ENCODE results near the gene BORCS6.

BORCS6 gene

DNA sequence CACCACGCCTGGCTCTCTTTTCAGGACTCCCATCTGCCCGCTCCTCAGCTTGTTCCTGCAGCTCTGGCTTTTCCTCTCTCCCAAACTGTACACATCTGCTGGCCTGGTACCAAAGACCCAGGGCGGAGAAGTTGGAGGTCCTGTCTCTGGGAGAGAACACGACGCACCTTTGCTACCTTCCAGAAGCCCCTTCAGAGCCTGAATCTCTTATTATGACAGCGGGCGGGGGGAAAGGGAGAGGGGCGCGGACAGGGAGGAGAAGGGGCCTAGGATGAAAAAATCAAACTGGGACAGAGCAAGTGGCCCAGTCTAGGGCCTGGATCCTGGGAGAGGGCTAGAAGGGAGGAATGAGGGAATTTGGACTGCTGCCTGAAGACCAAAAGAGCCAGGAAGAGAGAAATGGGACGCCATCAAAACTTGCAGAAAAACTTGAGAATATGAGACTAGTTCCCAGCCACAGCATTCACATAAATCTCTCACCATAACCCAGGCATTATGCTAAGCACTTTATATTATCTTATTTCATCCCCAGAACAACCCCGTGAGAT lies 35.3 kb downstream of the BORCS6 start:
- TF ChIP-seq SIN3A (IDR thresholded peaks at IDR 0.05; ENCODE audit: borderline replicate concordance, insufficient read depth, low read length) (no peak), FOXP2 (optimal IDR thresholded peaks at IDR 0.05; ENCODE audit: borderline replicate concordance, extremely low read depth, extremely low read length, insufficient read depth) (no peak)
- TF ChIP-seq, protein P1, sequence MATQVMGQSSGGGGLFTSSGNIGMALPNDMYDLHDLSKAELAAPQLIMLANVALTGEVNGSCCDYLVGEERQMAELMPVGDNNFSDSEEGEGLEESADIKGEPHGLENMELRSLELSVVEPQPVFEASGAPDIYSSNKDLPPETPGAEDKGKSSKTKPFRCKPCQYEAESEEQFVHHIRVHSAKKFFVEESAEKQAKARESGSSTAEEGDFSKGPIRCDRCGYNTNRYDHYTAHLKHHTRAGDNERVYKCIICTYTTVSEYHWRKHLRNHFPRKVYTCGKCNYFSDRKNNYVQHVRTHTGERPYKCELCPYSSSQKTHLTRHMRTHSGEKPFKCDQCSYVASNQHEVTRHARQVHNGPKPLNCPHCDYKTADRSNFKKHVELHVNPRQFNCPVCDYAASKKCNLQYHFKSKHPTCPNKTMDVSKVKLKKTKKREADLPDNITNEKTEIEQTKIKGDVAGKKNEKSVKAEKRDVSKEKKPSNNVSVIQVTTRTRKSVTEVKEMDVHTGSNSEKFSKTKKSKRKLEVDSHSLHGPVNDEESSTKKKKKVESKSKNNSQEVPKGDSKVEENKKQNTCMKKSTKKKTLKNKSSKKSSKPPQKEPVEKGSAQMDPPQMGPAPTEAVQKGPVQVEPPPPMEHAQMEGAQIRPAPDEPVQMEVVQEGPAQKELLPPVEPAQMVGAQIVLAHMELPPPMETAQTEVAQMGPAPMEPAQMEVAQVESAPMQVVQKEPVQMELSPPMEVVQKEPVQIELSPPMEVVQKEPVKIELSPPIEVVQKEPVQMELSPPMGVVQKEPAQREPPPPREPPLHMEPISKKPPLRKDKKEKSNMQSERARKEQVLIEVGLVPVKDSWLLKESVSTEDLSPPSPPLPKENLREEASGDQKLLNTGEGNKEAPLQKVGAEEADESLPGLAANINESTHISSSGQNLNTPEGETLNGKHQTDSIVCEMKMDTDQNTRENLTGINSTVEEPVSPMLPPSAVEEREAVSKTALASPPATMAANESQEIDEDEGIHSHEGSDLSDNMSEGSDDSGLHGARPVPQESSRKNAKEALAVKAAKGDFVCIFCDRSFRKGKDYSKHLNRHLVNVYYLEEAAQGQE (IDR thresholded peaks at IDR 0.05; ENCODE audit: insufficient read depth in 1 of 2, low read depth in 2 of 2, low read length in 2 of 2): no peak

DNA sequence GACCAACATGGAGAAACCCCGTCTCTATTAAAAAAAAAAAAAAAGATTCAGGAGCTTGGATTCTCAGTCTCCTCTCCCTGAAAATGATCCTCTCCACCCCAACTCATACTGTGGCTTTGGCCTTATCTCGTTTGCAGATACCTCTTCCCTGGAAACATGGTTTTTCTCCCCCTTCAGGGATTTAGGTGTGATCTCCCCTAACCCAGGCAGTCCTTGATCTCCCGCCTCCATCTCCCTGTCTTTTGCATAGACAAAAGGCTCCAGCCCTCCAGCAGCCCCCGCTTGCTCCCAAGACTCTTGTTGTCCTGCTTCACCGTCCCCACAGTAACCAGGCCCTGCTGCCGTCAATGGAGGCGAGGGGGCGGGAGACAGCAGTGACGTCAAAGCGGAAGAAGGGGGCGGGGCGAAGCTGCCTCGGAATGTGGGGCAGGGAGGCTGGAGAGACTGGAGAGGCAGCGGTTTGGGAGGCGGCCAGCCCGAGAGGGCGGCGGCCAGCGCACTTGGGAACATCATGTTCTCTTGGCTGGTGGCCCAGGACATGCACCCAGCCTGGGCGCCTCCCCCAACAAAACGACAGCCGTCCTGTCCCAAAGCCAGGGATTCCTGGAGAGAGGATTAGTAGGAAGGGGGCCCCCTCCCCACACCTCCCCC lies 35.9 kb downstream of the BORCS6 start:
- TF ChIP-seq, protein P1 (IDR thresholded peaks at IDR 0.05; ENCODE audit: insufficient read depth in 1 of 2, low read depth in 2 of 2, low read length in 2 of 2): no peak
- TF ChIP-seq TAF1 (IDR thresholded peaks at IDR 0.05; ENCODE audit: borderline replicate concordance, insufficient read depth, low read length) (0 out of 2 replicates have a peak, but pooled peaks have one; percentile 40), POLR2AphosphoS5 (IDR thresholded peaks at IDR 0.05; ENCODE audit: low read depth, low read length) (peak; percentile 68; the same call in 1 of the 2 replicates), FOXP2 (optimal IDR thresholded peaks at IDR 0.05; ENCODE audit: borderline replicate concordance, extremely low read depth, extremely low read length, insufficient read depth) (no peak), SIN3A (IDR thresholded peaks at IDR 0.05; ENCODE audit: borderline replicate concordance, insufficient read depth, low read length) (peak; percentile 72; the same call in 1 of the 2 replicates)

DNA sequence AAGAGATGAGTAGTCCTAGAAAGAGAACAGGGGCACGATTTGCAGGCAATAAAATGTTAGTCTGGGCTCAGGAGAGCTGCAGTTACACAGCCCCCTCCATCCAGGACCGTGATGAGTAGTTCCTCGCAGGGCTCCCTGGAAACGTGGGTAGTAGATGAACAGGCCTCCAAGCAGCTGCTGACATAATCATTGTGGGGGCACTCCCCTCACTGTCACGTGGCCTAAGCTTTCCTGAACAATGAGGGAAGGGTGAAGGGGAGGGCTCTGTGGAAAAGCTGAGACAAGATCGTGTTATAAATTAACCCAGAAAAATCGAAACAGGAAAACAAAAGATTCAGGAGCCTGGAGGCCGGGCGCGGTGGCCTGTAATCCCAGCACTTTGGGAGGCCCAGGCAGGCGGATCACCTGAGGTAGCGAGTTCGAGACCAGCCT lies 36.4 kb downstream of the BORCS6 start:
- TF ChIP-seq, protein P1 (IDR thresholded peaks at IDR 0.05; ENCODE audit: insufficient read depth in 1 of 2, low read depth in 2 of 2, low read length in 2 of 2): no peak
- no peak for TF ChIP-seq POLR2AphosphoS5 (IDR thresholded peaks at IDR 0.05; ENCODE audit: low read depth, low read length)
- TF ChIP-seq SIN3A (IDR thresholded peaks at IDR 0.05; ENCODE audit: borderline replicate concordance, insufficient read depth, low read length): peak; percentile 58; the same call in 1 of the 2 replicates
- TF ChIP-seq TAF1 (IDR thresholded peaks at IDR 0.05; ENCODE audit: borderline replicate concordance, insufficient read depth, low read length): peak; percentile 54; the same call in 1 of the 2 replicates
- no peak for TF ChIP-seq FOXP2 (optimal IDR thresholded peaks at IDR 0.05; ENCODE audit: borderline replicate concordance, extremely low read depth, extremely low read length, insufficient read depth)

DNA sequence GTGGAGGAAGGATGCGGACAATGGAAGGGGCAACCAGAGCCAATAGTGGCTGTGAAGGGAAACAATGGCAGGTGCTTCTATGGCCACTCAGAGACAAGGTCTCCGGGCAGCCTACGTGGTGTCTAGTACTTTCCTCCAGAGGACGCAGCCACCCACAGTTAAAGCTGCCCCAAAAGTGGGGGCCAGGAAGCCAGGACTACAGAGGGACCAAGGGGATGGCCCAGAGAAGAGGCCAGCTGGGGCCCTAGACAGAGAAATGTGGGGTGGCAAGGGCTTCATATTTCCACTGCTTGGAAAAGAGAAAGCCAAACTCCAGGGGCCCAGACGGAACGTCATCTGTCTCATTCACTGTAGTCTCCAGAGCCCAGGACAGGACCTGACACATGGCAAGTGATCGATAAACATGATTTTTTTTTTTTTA lies 36.9 kb downstream of the BORCS6 start:
- TF ChIP-seq, protein P1 (IDR thresholded peaks at IDR 0.05; ENCODE audit: insufficient read depth in 1 of 2, low read depth in 2 of 2, low read length in 2 of 2): no peak
- TF ChIP-seq FOXP2 (optimal IDR thresholded peaks at IDR 0.05; ENCODE audit: borderline replicate concordance, extremely low read depth, extremely low read length, insufficient read depth): no peak
- no peak for TF ChIP-seq SIN3A (IDR thresholded peaks at IDR 0.05; ENCODE audit: borderline replicate concordance, insufficient read depth, low read length)
- TF ChIP-seq POLR2AphosphoS5 (IDR thresholded peaks at IDR 0.05; ENCODE audit: low read depth, low read length): no peak
- no peak for TF ChIP-seq TAF1 (IDR thresholded peaks at IDR 0.05; ENCODE audit: borderline replicate concordance, insufficient read depth, low read length)

Data from PFSK-1 (cell line).